Measurements from ENCODE around the gene CTBP1. TPM values are rescaled to one million over a fixed set of nuclear protein-coding genes. Genes with fewer than 3 reads are reported as not detected.

Gene CTBP1
- total RNA-seq, 3 donors from 2014 or later: 130 to 159 (median 133) TPM

- Histone ChIP-seq H3K27ac (no peak overlapping the region), H3K4me1 (no peaks in the 10 kb centered on the region), H3K4me3 (no peak overlapping the region), H3K9me3 (peaks cover 5 to 14% of the 10 kb centered on the region in 2 donors), H3K36me3 (no peaks in the 10 kb centered on the region), H3K27me3 (no peaks in the 10 kb centered on the region)
- intact Hi-C loops (cut with DNase I; ENCODE audit: low total_unique reads): no loop called here
- DNase-seq (ENCODE audit: low spot score in 2 of 2): no peak
- TF ChIP-seq CTCF (IDR thresholded peaks at IDR 0.05): no peak
- no peak for TF ChIP-seq POLR2A (IDR thresholded peaks at IDR 0.05)
- TF ChIP-seq POLR2AphosphoS5 (IDR thresholded peaks at IDR 0.05): no peak
These were observed 22.8 kb upstream of the CTBP1 start for GRCh38 chr4:1271686-1272085.

GRCh38 chr4:1269209-1269608 is 20.3 kb upstream of the CTBP1 start:
- Histone ChIP-seq H3K27me3 (no peaks in the 10 kb centered on the region), H3K4me1 (no peaks in the 10 kb centered on the region), H3K9me3 (peaks cover 5 to 14% of the 10 kb centered on the region in 2 donors), H3K36me3 (no peaks in the 10 kb centered on the region), H3K4me3 (no peak overlapping the region), H3K27ac (no peak overlapping the region)
- intact Hi-C loops (cut with DNase I; ENCODE audit: low total_unique reads): no loop called here
- no peak for TF ChIP-seq CTCF (IDR thresholded peaks at IDR 0.05)
- TF ChIP-seq POLR2A (IDR thresholded peaks at IDR 0.05): no peak
- no peak for TF ChIP-seq POLR2AphosphoS5 (IDR thresholded peaks at IDR 0.05)
- DNase-seq (ENCODE audit: low spot score in 2 of 2): no peak

- Histone ChIP-seq H3K4me1 (no peaks in the 10 kb centered on the region), H3K36me3 (no peaks in the 10 kb centered on the region), H3K27me3 (no peaks in the 10 kb centered on the region), H3K4me3 (no peak overlapping the region), H3K9me3 (peaks cover 5 to 14% of the 10 kb centered on the region in 2 donors), H3K27ac (no peak overlapping the region)
- TF ChIP-seq POLR2A (IDR thresholded peaks at IDR 0.05) (no peak), POLR2AphosphoS5 (IDR thresholded peaks at IDR 0.05) (no peak), CTCF (IDR thresholded peaks at IDR 0.05) (no peak)
- intact Hi-C loops (cut with DNase I; ENCODE audit: low total_unique reads): no loop called here
- no peak for DNase-seq (ENCODE audit: low spot score in 2 of 2)
These were observed 18.2 kb upstream of the CTBP1 start for GRCh38 chr4:1266881-1267763.

GRCh38 chr4:1265351-1265750 is 16.4 kb upstream of the CTBP1 start:
- no peak overlapping the region for H3K4me3 ChIP-seq
- intact Hi-C loops (cut with DNase I; ENCODE audit: low total_unique reads): no loop called here
- peaks cover 5 to 14% of the 10 kb centered on the region in 2 donors for H3K9me3 ChIP-seq
- no peaks in the 10 kb centered on the region for H3K36me3 ChIP-seq
- TF ChIP-seq CTCF (IDR thresholded peaks at IDR 0.05): no peak
- TF ChIP-seq POLR2AphosphoS5 (IDR thresholded peaks at IDR 0.05): no peak
- TF ChIP-seq POLR2A (IDR thresholded peaks at IDR 0.05): no peak
- DNase-seq (ENCODE audit: low spot score in 2 of 2): no peak
- H3K4me1 ChIP-seq: no peaks in the 10 kb centered on the region
- H3K27me3 ChIP-seq: no peaks in the 10 kb centered on the region
- no peak overlapping the region for H3K27ac ChIP-seq

GRCh38 chr4:1264942-1265341 is 16.0 kb upstream of the CTBP1 start:
- DNase-seq (ENCODE audit: low spot score in 2 of 2): no peak
- H3K27me3 ChIP-seq: no peaks in the 10 kb centered on the region
- TF ChIP-seq CTCF (IDR thresholded peaks at IDR 0.05): no peak
- TF ChIP-seq POLR2AphosphoS5 (IDR thresholded peaks at IDR 0.05): no peak
- TF ChIP-seq POLR2A (IDR thresholded peaks at IDR 0.05): no peak
- no peak overlapping the region for H3K27ac ChIP-seq
- intact Hi-C loops (cut with DNase I; ENCODE audit: low total_unique reads): no loop called here
- no peaks in the 10 kb centered on the region for H3K4me1 ChIP-seq
- no peak overlapping the region for H3K4me3 ChIP-seq
- no peaks in the 10 kb centered on the region for H3K36me3 ChIP-seq
- peaks cover 5 to 13% of the 10 kb centered on the region in 2 donors for H3K9me3 ChIP-seq

Measured in breast epithelium (tissue), 4 donors.